Inflammatory macrophage treated with lipopolysaccharide for 1 hour (primary cell): Measurements from ENCODE around the gene WDR48.

ENCODE experiments used
- DNase-seq, 2 donors: peaks; one replicate each; pipeline ENCODE4 v3.0.0-alpha.2; 2020 to 2022

The WDR48 gene

GRCh38 chr3:39102504-39103323 lies 50.9 kb downstream of the WDR48 start:
- no peak for DNase-seq

- DNase-seq: no peak
Observed at GRCh38 chr3:39103324-39103693, 51.5 kb downstream of the WDR48 start.

GRCh38 chr3:39103791-39104552 lies 52.2 kb downstream of the WDR48 start:
- no peak for DNase-seq

- DNase-seq: no peak
Observed at GRCh38 chr3:39104961-39105686, 53.3 kb downstream of the WDR48 start.

GRCh38 chr3:39105687-39106063 lies 53.9 kb downstream of the WDR48 start:
- no peak for DNase-seq

GRCh38 chr3:39106281-39106811 lies 54.5 kb downstream of the WDR48 start:
- no peak for DNase-seq

- DNase-seq: peak; percentile 21 to 27
Observed at GRCh38 chr3:39106851-39107387, 55.1 kb downstream of the WDR48 start.

GRCh38 chr3:39107388-39108199 lies 55.8 kb downstream of the WDR48 start, which contains the start of the genes GORASP1 and TTC21A:
GORASP1 (minus strand) TSS chr3:39107627; CDS start chr3:39107541, 86 bp downstream.
TTC21A (plus strand) TSS chr3:39107680; CDS start chr3:39107838, 158 bp downstream.
- peak; percentile 83 for DNase-seq

- peak; percentile 53 to 66 for DNase-seq
Observed at GRCh38 chr3:39108200-39108710, 56.4 kb downstream of the WDR48 start.

GRCh38 chr3:39109086-39109485 lies 57.3 kb downstream of the WDR48 start:
- no peak for DNase-seq

GRCh38 chr3:39110041-39110639 lies 58.3 kb downstream of the WDR48 start:
- no peak for DNase-seq

- DNase-seq: no peak
Observed at GRCh38 chr3:39112113-39112512, 60.3 kb downstream of the WDR48 start.

- no peak for DNase-seq
Observed at GRCh38 chr3:39112535-39112934, 60.7 kb downstream of the WDR48 start.

- DNase-seq: no peak
Observed at GRCh38 chr3:39113291-39113690, 61.5 kb downstream of the WDR48 start.

- no peak for DNase-seq
Observed at GRCh38 chr3:39114456-39114855, 62.6 kb downstream of the WDR48 start.

GRCh38 chr3:39115870-39116269 lies 64.1 kb downstream of the WDR48 start:
- no peak for DNase-seq

GRCh38 chr3:39118079-39118478 lies 66.3 kb downstream of the WDR48 start:
- DNase-seq: no peak

- DNase-seq: no peak
Observed at GRCh38 chr3:39118931-39119660, 67.3 kb downstream of the WDR48 start.

GRCh38 chr3:39121621-39122020 lies 69.8 kb downstream of the WDR48 start:
- DNase-seq: no peak

- DNase-seq: no peak
Observed at GRCh38 chr3:39122813-39123212, 71.0 kb downstream of the WDR48 start.
